GM12878 (cell line): ENCODE results near the gene SIK2. TPM values are rescaled to one million over a fixed set of nuclear protein-coding genes. Genes with fewer than 3 reads are reported as not detected.

Source experiments
- CEBPZ ChIP-seq: fragments of 150-350 bp; IDR thresholded peaks from 2 replicates; pipeline ENCODE4 v1.6.1; 2016; ENCODE audit warnings: low read depth, low read length
- EGR1 ChIP-seq, 2 experiments: IDR thresholded peaks; 1 replicate in 1 of 2; 2 replicates in 1 of 2; pipeline ENCODE4 v1.6.1; 2011 to 2012; ENCODE audit warnings: low read depth in 2 of 2, low read length in 2 of 2, borderline replicate concordance in 1 of 2, mild to moderate bottlenecking in 1 of 2, moderate library complexity in 1 of 2
- ELK1 ChIP-seq: IDR thresholded peaks from 2 replicates; pipeline ENCODE4 v1.6.1; 2012; ENCODE audit warnings: low read depth, low read length, improper control_type of control experiment
- POLR2AphosphoS2 ChIP-seq: IDR thresholded peaks from 2 replicates; pipeline ENCODE4 v1.6.1; 2011; ENCODE audit warnings: low read depth, mild to moderate bottlenecking, low read length, improper control_type of control experiment, moderate library complexity
- ZNF687 ChIP-seq: fragments of 450-650 bp; IDR thresholded peaks from 2 replicates; pipeline ENCODE4 v1.6.1; 2017; ENCODE audit warnings: mild to moderate bottlenecking, moderate library complexity
- polyA plus RNA-seq, 11 experiments: library from polyadenylated mRNA; depleted of rRNA in 4 of 11; unstranded in 6 of 11; stranded (reverse) in 5 of 11; fragments of >200 nt; fragmentation: Nextera tagmentation in 4 of 11; fragmentation: Illumina TruSeq in 1 of 11; extraction: Ambion mirVana in 4 of 11; extraction: Trizol in 1 of 11; gene quantifications; 1 replicate in 1 of 11; 2 replicates in 10 of 11; pipeline versions ENCODE4 v1.2.1 to v1.2.3, GENCODE V29; 2011 to 2016; ENCODE audit warnings: inconsistent platforms in 2 of 11, missing spikeins in 2 of 11, low read depth in 1 of 11
- total RNA-seq, 4 experiments: library from RNA; depleted of rRNA in 3 of 4; stranded (reverse); fragments of >200 nt in 3 of 4; fragmentation: Illumina TruSeq in 1 of 4; extraction: Trizol in 1 of 4; gene quantifications; 2 replicates each; pipeline versions ENCODE4 v1.2.1 to v1.2.3, GENCODE V29; 2013 to 2021

The SIK2 gene
- total and polyA plus RNA-seq, 10 of the 15 experiments (the other 5 are each of a cell fraction or from before 2014, with no cell fraction given): 0.97 to 14.2 (median 4.5) TPM

GRCh38 chr11:111774955-111775710, 172.9 kb downstream of the SIK2 start (continued):
- TF ChIP-seq ZNF687 (no peak), CEBPZ (no peak), POLR2AphosphoS2 (no peak), ELK1 (no peak), EGR1 (IDR thresholded peaks at IDR 0.05; ENCODE audit: borderline replicate concordance in 1 of 2, low read depth in 2 of 2, low read length in 2 of 2) (no peak)
